Testis (tissue), 3 donors: Measurements from ENCODE around the gene FOXD2. TPM values are rescaled to one million over a fixed set of nuclear protein-coding genes. Genes with fewer than 3 reads are reported as not detected.

Experiments used
- DNase-seq: peaks from one replicate; pipeline ENCODE4 v3.0.0-alpha.2; 2019
- H3K27ac ChIP-seq, 2 donors: fragments of 200-600 bp; sonication (generic); one replicate each; pipeline ENCODE4 v1.5.1; 2019
- H3K27me3 ChIP-seq: fragments of 200-600 bp; sonication (generic); one replicate; pipeline ENCODE4 v1.5.1; 2019
- H3K36me3 ChIP-seq: fragments of 200-600 bp; sonication (generic); one replicate; pipeline ENCODE4 v1.5.1; 2017; ENCODE audit warnings: low read depth; ENCODE audit errors: missing control alignments
- H3K4me1 ChIP-seq: fragments of 200-600 bp; sonication (generic); one replicate; pipeline ENCODE4 v1.5.1; 2019
- H3K4me3 ChIP-seq, 2 donors: fragments of 200-600 bp; sonication (generic); one replicate each; pipeline ENCODE4 v1.5.1; 2017 to 2019
- H3K9me3 ChIP-seq: fragments of 200-600 bp; sonication (generic); one replicate; pipeline ENCODE4 v1.5.1; 2017
- CTCF ChIP-seq, 3 experiments: fragments of 450-650 bp in 2 of 3; fragments of 200-600 bp in 1 of 3; sonication (generic) in 1 of 3; IDR thresholded peaks; one replicate each; pipeline ENCODE4 v1.5.1; 2016 to 2019; ENCODE audit warnings: antibody characterized with exemption in 3 of 3, mild to moderate bottlenecking in 2 of 3, moderate library complexity in 1 of 3
- POLR2A ChIP-seq: fragments of 450-650 bp; IDR thresholded peaks from one replicate; pipeline ENCODE4 v1.6.1; 2017; ENCODE audit warnings: antibody characterized with exemption, mild to moderate bottlenecking, moderate library complexity
- WGBS, 2 donors: methylation state at CpG; one replicate each; pipeline ENCODE4 v1.1.5; 2018; 5-methylcytosine and 5-hydroxymethylcytosine counted together
- intact Hi-C: fragments of 100-400 bp; cut with DNase I; formaldehyde crosslinking; loops from one replicate; pipeline ENCODE4 v1.15.1; 2023; ENCODE audit warnings: low total_unique reads
- polyA plus RNA-seq: library from polyadenylated mRNA; stranded (reverse); fragments of 350-450 nt; fragmentation: Illumina TruSeq; extraction: RNeasy Lipid Tissue Mini Kit (QIAGEN cat#74804); gene quantifications from one replicate; pipeline ENCODE4 v1.2.3, GENCODE V29; 2014; ENCODE audit warnings: low read depth, low replicate concordance; ENCODE audit not compliant: insufficient read depth
- total RNA-seq, 2 donors: library from RNA; depleted of rRNA; stranded (reverse); fragments of >200 nt; gene quantifications; one replicate each; pipeline ENCODE4 v1.2.3, GENCODE V29; 2016

FOXD2 gene
- total and polyA plus RNA-seq, 3 donors from 2014 or later, result 0.26 to 1.3 (median 0.99) TPM

- TF ChIP-seq POLR2A (no peak), CTCF (IDR thresholded peaks at IDR 0.05) (no peak)
- intact Hi-C loops, result no loop called here
- H3K27me3 ChIP-seq, result no peaks in the 10 kb centered on the region
- no peak for DNase-seq
- no peaks in the 10 kb centered on the region for H3K36me3 ChIP-seq
- WGBS, 2 donors, result 75 to 84% methylated on average over 2 of the region's 2 CpGs
- no peaks in the 10 kb centered on the region for H3K9me3 ChIP-seq
- no peaks in the 10 kb centered on the region for H3K4me1 ChIP-seq
- no peak overlapping the region for H3K27ac ChIP-seq
- no peak overlapping the region for H3K4me3 ChIP-seq
Measured at GRCh38 chr1:47469390-47469759, 31.5 kb downstream of the FOXD2 start.

DNA sequence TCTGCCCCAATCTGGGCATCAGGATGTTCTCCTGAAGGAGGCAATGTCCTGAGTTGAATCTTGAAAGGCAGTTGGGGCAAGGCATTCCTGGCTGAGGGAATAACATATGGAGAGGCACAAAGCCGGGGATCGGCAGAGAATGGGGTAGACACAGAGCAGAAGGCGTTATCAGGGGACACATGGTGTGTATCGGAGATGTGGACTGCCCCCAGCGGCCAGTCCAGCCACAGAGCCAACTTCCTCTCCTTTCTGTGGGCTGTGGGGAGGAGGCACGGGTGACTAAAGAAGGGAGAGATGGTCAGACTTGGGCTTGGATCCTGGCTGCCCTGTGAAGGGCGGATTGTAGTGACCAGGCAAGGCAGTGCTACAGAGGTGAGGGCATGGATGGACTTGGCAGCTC is 32.1 kb downstream of the FOXD2 start:
- Histone ChIP-seq H3K9me3 (no peaks in the 10 kb centered on the region), H3K27ac (no peak overlapping the region), H3K27me3 (no peaks in the 10 kb centered on the region), H3K4me3 (no peak overlapping the region), H3K36me3 (no peaks in the 10 kb centered on the region), H3K4me1 (no peaks in the 10 kb centered on the region)
- DNase-seq, result no peak
- TF ChIP-seq POLR2A (no peak), CTCF (IDR thresholded peaks at IDR 0.05) (no peak)
- intact Hi-C loops, result no loop called here
- whole genome bisulfite sequencing, 2 donors, result 89 to 90% methylated on average over 7 of the region's 7 CpGs

DNA sequence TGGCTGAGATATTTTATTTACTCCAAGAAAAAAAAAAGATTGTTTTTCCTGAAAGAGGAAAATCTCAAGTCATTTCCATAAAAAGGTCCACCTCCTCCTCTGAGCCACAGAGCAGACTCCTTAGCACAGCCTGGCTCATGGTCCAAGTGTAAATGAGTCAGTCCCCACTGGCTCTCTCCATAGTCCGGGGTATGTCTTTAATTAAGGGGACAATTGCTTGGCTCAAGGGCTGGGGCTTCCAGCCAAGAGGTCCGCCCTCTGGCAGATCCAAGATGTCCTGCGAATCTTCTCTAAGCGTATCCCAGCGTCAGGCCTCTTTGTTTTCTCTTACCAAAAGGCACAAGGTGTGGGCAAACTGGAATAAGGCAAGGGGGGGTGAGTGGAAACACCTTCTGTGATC is 33.3 kb downstream of the FOXD2 start:
- whole genome bisulfite sequencing, 2 donors, result 60 to 69% methylated on average over 5 of the region's 5 CpGs
- peak; percentile 69 for DNase-seq

DNA sequence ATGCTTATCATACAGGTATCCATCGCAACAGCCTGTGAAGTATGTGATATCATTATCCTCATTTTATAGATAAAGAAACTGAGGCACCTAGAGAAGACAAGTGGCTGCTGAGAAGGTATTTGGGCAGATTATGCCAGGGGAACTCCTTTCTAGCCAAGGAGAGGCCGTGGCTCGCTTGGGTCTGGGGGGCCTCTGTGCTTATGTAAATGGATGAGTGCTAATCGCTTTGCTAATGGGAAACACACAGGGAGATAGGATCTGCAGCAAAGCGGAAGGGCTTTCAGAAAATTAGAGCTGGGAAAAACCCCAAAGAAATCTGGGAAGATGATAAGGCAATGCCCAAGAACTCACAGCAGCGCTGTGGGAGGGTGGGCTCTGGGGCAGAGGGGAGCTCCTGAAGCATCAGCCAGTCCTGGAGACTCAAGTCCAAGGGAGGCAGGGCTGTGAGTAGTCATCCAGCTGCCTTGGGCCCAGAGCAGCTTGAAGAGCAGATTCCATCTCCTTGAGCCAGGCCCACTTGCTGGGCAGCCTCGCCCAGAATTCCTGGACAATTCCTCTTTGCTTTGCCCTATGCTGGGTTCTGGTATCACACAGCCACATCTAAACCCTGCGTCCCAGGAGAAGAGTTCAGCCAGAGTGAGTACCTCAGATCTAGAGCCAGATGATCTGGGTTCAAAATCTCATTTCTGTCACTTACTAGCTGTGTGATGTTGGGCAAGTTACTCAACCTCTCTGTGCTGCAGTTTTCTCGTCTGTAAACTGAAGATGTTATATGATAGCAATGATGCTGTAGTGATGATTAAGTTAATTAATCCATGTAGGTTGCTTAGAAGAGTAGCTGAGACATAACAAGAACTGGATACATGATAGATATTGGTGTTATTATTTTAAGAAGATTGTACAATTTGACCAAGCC is 36.7 kb downstream of the FOXD2 start:
- DNase-seq, result no peak
- 83 to 84% methylated on average over 9 of the region's 9 CpGs for WGBS, 2 donors
- TF ChIP-seq POLR2A (no peak), CTCF (IDR thresholded peaks at IDR 0.05) (no peak)
- intact Hi-C loops, result no loop called here
- Histone ChIP-seq H3K36me3 (no peaks in the 10 kb centered on the region), H3K27me3 (no peaks in the 10 kb centered on the region), H3K4me3 (no peak overlapping the region), H3K4me1 (no peaks in the 10 kb centered on the region), H3K27ac (no peak overlapping the region), H3K9me3 (no peaks in the 10 kb centered on the region)

More for the DNA sequence above, 33.3 kb downstream of the FOXD2 start:
- Histone ChIP-seq H3K9me3 (no peaks in the 10 kb centered on the region), H3K4me3 (no peak overlapping the region), H3K27ac (no peak overlapping the region), H3K36me3 (no peaks in the 10 kb centered on the region), H3K27me3 (no peaks in the 10 kb centered on the region), H3K4me1 (no peaks in the 10 kb centered on the region)
- TF ChIP-seq CTCF (IDR thresholded peaks at IDR 0.05), result no peak
- TF ChIP-seq POLR2A, result no peak
- intact Hi-C loops, result no loop called here
